ENCODE data around the gene MYG1.
"Not testable (repeated sequence)": the region's sequence is repeated elsewhere in the genome, so short reads cannot be mapped to it uniquely, and the experiment has no call there.

MYG1 gene

DNA sequence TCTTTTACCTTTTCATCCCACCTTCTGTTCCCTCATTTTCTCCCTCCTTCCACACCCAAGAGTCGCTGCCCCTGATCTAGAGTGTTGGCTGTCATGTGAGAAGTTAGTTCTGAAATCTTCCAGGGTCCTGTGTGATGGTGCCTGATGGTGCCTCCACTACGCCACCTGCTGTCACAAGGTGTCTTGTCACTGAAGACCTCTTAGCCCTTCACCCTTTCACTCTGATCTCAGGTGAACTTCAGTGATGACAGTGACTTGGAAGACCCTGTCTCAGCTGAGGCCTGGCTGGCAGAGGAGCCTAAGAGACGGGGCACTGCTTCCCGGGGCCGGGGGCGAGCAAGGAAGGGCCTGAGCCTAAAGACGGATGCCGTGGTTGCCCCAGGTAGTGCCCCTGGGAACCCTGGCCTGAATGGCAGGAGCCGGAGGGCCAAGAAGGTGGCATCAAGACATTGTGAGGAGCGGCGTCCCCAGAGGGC is 11.7 kb upstream of the MYG1 start:
- FAIRE-seq, result no peak

DNA sequence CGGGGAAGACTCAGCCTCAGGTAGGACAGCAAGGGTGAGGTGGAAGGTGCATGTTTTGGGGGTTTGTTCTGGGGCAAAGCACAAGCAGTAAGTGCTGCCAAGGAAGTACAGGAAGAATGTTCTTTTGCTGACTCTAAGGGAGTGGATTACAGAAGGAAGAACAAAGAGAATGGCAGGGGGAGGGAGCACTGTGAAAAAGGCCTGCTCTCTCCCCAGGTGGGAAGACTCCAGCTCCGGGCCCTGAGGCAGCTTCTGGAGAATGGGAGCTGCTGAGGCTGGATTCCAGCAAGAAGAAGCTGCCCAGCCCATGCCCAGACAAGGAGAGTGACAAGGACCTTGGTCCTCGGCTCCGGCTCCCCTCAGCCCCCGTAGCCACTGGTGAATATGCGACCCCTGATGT is 11.2 kb upstream of the MYG1 start:
- FAIRE-seq, result no peak

DNA sequence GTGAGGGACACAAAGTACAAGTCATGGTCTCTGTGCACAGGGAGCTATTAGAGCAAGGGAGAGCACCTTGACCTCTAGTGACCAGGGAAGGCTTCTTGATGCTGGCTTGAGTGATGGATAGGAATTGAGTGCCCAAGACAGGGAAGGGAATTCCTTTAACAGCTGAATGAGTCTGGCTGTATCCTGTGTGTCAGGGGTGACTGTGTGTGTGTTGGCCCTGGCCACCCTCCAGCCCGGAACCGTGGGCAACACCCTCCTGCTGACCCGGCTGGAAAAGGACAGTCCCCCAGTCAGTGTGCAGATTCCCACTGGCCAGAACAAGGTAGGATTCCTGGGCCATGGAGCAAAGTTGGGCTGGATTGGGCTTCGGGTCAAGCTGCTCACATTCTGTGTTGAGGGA is 9.6 kb upstream of the MYG1 start:
- FAIRE-seq, result no peak

DNA sequence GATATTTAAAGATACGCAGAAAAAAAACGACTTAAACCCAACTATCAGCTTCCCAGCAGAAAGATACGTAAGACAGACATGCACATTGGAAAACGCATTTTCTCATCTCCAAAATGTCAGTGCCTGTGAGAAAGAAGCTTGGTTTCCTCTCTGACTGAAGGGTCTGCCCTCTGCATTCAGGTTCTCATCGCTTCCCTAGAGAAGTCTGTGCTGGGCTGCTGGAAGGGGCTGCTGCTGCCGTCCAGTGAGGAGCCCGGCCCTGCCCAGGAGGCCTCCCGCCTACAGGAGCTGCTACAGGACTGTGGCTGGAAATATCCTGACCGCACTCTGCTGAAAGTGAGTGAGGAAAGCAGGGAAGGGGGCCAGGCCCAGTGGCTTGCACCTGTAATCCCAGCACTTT is 8.8 kb upstream of the MYG1 start:
- FAIRE-seq, result no peak

DNA sequence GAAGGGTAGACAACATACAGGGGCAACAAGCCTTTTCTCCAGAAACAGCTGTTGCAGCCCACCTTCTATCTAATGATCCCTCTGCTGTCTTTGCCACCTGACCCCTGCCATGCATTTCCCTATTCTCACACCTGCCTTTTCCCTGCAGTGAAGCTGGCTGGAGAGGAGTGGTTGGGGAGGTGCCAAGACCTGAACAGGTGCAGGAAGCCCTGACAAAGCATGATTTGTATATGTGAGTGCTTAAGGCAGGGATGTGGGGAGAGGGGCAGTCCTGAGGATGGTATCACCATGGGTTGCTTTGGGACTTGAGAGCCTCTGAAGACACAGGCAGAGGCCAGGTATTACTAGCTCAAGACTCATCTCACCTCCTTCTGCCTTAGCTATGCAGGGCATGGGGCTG is 7.1 kb upstream of the MYG1 start:
- no peak for FAIRE-seq

DNA sequence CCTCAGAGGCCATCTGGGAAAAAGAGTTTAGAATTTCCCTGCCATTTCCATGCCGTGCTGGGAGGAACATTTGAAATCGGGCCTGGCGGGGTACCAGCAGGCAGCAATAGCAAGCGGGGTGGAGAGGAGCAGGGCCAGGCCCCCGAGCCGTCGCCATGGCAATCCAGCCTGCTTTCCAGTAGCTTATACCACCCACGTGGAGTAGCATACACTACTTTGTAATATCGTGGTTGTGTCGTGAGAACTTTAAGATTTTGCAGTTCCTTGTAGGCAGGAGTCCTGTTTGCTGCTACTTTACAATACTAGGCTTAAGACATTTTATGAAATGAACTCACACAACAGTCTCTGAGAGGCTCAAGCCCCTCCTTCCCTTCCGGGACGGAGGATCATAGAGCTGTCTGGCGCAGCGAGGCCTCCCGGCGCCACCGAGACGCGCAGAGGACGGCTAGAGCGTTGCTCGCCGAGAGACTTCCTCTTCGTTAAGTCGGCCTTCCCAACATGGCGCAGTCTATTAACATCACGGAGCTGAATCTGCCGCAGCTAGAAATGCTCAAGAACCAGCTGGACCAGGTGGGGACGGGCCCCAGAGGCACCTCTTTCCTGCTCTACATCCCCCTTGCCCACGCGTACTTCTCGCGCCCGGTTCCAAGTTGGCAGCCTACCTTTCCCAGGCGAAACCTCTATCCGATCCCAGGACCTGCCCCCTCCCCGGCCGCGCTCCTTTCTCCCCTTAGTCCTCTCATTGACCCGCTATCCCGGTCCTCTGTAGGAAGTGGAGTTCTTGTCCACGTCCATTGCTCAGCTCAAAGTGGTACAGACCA is 4.2 kb upstream of the MYG1 start, which contains the start of gene PFDN5:
TSS of gene PFDN5 (plus strand) at position 473 of the 821 bp plus-strand sequence. CDS start at position 499, 26 bp downstream.
- no peak for FAIRE-seq

DNA sequence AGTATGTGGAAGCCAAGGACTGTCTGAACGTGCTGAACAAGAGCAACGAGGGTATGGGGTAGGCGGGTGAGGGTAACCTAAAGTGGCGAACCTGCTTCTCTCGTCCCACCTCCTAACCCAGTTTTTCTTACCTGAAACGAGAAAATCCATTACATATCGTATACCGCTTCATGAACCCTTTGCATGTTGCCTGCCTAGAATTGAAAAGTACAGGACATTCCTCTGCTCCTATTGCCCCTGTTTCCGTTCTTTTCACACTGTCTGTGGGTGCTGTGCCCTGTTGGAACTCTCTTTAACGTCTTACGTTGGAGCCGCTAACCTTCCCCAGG is 3.6 kb upstream of the MYG1 start:
- no peak for FAIRE-seq

DNA sequence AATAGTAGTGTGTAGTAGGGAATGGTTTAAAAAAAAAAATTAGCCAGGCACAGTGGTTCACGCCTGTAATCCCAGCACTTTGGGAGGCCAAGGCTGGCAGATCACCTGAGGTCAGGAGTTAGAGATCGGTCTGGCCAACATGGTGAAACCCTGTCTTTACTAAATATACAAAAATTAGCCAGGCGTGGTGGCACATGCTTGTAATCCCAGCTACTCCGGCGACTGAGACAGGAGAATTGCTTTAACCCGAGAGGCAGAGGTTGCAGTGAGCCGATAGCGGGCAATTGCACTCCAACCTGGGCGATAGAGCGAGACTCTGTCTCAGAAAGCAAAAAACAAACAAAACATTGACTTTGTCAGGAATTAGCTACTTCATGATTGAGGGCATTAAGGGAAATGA is 2.4 kb upstream of the MYG1 start:
- FAIRE-seq, result not testable (repeated sequence)

DNA sequence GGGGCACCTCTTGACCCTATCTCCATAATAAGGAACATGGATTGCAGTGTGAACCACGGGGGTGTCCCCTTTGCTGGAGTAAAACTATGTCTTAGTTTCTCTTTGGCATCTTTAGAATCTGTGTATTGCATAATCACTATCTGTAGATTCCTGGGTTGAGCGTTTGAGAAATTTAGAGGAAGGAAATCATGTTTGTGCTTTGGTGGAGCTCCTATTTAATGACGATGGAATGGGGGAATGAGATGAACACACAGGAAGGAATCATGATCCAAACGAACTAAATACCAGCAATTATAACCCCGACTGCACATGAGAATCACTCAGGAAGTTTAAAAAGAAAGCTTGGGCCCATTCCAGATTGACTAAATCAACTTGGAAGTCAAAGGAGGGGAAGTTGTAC is 1.3 kb upstream of the MYG1 start:
- FAIRE-seq, result no peak

DNA sequence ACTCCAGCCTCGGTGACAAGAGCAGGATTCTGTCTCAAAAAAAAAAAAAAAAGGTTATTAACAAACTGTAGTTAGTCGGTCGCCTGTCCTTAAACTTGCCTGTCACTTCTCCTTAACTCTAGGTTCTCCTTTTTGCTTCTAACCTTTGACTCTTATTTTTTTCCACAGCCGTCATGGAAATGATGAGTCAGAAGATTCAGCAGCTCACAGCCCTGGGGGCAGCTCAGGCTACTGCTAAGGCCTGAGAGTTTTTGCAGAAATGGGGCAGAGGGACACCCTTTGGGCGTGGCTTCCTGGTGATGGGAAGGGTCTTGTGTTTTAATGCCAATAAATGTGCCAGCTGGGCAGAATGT is 418 bp upstream of the MYG1 start:
- no peak for FAIRE-seq

DNA sequence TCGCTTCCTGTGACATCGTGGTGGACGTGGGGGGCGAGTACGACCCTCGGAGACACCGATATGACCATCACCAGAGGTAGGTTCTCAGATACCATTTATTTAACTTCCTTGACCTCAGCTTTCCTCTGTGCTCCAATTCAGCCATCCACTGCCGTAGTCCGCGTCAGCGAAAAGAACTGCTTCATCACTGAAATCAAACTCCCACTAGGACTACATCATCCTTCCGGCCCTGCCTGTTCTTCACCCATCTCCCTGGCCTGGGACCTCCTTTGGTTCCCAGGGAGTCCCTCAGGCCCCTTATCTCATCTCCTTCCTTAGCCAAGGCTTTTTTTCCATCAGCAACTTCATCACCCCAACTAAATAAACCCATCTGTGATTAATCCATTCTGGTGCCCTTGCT is 692 bp downstream of the MYG1 start:
- no peak for FAIRE-seq

DNA sequence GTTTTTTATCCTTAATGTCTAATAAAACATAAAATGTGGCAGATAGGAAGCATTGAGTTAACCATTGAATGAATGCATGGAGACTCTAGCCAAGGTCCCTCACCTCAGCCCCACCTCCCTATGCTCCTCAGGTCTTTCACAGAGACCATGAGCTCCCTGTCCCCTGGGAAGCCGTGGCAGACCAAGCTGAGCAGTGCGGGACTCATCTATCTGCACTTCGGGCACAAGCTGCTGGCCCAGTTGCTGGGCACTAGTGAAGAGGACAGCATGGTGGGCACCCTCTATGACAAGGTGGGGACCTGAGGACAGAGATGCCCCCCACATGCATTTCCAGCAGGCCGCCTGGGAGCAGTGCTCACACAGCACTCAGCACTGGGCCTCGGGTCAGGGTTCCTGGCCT is 3.4 kb downstream of the MYG1 start:
- no peak for FAIRE-seq

DNA sequence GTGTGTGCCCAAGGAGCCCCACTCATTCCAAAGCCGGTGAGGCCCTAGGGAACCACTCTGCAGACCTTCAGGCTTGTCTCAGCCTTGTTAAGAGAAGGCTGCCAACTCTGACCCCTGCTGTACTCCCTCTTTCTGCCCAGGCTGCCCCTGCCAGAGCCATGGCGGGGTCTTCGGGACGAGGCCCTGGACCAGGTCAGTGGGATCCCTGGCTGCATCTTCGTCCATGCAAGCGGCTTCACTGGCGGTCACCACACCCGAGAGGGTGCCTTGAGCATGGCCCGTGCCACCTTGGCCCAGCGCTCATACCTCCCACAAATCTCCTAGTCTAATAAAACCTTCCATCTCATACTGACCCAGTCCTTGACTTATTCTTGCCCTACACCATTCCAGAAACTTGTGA is 7.3 kb downstream of the MYG1 start:
- no peak for FAIRE-seq

DNA sequence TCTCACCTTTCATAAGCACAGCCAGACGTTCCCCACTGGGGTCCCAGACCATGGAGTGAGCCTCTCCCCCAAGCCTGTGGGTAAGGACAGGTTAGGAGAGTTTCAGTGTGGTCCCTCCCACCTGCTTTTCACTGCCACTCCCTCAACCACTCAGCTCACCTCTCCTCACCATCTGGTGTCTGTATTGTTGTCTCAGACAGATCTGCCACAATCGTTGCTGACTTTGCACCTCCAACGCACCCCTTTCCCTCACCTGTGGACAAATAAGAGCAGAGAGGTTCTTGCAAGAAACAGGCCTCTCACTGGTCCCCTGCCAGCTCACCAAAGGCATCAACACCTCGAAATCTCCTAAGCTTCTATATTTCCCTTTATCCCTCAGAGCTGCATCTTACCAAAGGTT is 8.8 kb downstream of the MYG1 start:
- FAIRE-seq, result no peak

DNA sequence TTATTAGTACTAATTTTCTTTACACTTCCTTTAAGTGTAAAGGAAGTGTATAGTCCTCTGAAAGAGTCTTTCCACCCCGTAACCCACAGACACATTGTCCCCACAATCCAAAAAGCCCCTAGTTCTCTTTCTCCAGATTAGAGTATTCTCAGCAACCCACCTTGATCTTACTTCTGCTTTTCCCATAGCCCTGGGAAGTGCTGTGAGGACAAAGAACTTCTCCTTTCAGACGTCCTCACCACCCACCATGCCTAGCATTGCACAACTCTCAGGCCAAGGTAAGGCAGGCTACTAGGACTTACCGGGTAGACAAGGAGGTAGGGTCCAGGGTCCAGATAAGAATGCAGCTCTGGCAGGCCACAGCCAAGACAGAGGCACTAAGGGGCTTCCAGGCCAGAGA is 14.5 kb downstream of the MYG1 start:
- FAIRE-seq, result no peak

DNA sequence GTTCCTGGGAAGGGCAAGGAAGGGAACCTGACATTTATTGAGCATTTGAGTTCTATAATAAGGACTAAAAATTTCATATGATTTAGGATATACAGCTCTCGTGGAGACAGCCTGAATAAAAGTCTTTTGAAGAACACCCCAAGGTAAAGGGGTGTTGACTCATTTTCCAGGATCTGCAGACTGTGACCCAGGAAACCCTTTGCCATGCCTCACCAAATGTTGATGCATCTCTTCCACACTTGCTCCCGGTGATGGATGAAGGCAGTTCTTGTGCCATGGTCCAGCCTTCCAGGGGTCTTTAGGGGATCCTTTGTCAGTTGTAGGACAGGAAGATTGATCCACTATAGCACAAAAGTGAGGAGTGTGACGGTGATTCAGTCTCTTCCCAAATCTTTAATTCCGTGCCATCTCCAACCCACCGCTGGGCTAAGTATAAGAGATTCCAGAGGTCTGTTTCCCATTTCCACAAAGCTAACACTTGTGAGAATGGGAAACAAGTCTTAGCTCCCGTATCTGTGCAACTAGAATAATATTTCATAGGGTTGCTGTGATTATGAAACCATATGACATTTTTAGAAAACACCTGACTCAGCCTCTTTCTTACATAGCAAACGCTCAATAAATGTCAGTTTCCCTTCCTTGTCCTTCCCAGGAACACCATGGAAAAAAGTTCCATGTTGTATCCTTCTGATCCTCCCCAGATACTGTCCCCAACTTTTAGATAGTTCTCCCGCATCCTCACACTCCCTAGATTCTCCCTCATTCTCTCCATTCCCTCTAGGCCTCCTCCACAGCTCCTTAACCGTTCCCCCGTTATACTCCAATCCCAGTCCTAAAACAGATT is 21.1 kb downstream of the MYG1 start:
- FAIRE-seq, result no peak

DNA sequence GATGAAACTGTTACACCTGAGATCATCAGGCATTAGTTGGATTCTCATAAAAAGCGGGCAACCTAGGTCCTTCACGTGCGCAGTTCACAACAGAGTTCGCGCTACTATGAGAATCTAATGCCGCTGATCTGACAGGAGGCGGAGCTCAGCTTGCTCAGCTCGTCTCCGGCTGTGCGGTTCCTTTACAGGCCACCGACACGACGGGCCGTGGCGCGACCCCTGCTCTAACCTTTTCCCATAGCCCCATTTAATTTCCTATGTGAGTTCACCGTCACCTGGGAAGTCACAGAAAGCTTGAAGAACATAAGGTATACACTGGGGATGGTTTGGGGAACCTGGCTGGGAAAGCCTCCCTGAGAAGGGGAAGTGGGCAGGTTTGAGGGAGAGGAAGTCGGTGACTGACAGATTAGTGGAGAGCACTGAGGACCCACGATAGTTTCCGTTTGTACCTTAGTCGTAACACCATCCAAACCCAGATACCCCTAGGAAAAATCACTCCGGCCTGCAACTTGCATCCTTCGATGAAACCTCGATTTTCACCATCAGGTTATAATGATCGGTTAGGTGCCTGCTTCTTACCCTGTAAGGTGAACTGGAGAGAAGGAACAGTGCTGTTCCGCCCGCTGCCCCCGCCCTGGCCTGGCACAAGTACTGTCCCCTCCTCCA is 24.8 kb downstream of the MYG1 start:
- no peak for FAIRE-seq

DNA sequence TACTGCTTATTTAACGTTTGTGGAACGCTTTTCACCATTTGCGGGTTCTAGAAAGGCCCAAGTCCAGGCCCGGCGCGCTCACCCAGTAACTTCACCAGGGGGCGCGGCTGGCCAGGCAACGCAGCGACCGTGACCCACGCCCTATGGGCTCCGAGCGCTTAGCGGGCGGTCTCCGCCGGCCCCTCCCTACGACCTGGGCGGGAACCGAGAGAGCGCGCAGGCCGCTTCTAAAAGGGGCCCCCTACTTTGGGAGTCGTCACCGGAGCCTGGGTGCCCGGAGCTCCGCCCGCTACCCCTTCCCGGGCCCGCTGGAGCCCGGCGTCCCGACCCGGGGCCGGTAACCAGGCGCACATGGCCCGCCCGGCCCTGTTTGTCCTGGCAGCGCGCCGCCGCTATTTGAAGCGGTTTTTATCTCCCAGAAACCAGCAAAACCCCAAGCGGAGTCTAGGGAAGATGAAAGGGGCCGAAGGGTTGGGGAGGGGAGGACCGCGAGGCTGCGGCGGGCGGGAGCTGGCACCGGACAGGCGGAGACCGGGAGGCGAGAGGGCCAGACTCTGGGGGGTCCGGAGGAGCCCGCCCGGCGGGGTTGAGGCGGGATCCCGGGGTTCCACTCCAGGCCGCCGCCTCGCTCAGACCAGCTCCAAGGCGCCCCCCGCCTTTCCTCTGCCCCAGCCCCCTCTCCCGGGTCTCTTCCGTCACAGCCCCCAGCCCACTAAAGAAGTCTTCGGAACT is 25.4 kb downstream of the MYG1 start:
- FAIRE-seq, result no peak

DNA sequence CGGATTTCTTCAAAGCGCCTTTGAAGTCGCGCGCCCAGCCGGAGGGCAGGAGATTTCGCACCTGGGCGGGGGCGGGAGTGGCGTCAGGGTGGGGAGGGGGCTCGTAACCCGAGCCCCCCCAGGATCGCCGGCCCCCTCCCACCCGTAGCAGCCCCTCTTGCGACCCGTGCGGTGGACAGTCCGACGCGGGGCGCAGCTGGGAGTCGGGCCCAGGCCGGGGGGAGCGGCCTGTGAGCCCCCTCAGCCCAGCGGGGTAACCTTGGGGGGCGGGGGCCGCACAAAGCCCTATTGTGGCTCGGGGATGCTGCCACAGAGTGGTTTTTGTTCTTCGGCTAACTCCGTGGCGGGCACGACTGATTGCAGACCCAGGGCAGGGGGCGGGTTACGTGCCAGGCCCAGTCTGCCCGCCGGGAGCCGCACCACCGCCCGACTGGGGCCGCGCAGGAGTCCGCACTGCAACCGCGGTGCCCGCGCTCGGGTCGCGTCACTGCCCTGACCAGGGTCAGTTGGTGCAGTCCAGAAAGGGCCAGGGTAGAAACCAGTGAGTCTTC is 26.1 kb downstream of the MYG1 start:
- FAIRE-seq, result no peak

DNA sequence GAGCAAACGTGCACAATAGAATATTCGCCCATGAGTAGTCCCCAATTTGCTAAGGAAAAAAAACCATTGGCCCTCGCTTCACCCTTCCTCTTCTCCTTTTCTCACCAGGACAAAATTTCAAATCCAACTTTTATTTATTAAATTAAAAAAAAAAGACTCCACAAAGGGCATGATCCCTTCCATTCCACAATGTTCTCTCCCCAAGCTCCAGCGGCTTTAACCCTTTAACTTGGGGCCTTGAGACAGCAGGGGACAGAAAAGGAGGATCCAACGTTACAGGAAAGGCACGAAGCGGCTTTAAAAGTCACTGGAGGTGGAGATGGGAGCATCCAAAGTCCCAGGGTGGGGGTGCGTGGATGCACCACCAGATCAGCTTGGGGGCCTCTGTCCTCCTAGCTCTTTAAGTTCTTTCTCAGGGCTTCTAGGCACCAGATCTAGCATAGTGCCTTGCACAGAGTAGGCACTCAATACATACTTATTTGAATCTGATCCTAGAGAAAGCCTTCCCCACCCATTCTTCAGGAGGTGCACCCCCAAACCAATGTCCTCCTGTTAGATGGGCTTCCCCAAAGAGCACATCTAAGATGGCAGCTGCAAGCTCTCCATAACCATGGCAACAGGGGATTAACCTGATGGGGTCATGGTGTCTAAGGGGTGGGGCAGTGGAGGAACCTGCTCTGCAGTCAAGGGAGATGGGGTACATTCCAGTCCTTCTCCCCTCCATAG is 27.1 kb downstream of the MYG1 start:
- no peak for FAIRE-seq

DNA sequence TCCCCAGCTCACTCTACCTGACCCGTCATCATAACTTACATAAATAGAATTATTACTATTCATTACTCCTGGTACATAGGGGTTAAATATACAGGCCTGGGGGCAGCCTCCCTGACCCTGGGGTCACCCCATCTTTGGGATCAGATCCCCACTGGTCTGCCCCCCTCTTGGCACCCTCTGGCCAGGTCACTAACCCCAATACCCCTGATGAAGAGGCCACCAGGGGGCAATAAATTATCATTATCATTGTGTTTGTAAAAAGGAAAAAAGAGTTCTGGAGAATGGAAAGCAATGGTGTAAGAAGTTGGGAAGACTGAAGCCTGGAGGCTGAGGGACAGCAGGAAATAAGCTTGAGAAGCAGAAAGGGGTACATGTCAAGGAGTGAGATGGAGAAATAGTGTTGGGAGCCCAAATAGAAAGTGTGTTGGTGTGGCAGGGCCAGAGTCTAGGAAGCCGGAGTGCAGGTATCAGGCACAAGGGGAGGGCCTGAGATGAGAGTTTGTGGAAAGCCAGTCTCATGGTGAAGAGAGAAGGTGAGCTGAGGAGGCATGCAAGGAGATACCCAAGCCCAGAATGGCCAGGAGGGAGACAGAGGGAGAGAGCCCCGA is 28.0 kb downstream of the MYG1 start:
- FAIRE-seq, result no peak

DNA sequence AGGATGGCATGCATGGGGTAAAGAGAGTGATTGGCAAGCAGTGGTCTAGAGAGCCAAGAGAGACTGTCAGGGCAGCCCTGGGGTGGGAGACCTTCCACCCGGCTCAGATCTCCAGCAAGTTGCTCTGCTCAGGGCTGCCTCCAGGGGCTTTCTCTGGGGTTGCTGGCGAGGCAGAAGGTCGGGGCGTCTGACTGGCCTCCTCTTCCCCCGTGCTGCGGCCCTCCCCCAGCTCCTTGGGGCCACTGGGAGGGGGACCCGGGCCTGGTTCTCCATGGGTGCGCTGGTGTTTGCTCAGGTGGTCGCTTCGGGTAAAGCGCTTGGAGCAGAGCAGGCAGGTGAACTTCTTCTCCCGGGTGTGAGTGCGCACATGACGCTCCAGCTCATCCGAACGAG is 28.5 kb downstream of the MYG1 start:
- FAIRE-seq, result no peak
